ENCODE measurements around the gene SMLR1.

Gene SMLR1

GRCh38 chr6:130781557-130781956, 45.6 kb upstream of the SMLR1 start:
- TF ChIP-seq TCF12 (IDR thresholded peaks at IDR 0.05; ENCODE audit: low read depth) = no peak
- no peak for TF ChIP-seq RAD21 (IDR thresholded peaks at IDR 0.05; ENCODE audit: low read depth)
- no peak for TF ChIP-seq YY1 (IDR thresholded peaks at IDR 0.05; ENCODE audit: low read depth)
- TF ChIP-seq TAF1 (IDR thresholded peaks at IDR 0.05; ENCODE audit: low read depth) = no peak
- TF ChIP-seq FOXM1 (IDR thresholded peaks at IDR 0.05; ENCODE audit: borderline replicate concordance, low read depth) = no peak
- TF ChIP-seq TEAD4 (IDR thresholded peaks at IDR 0.05) = no peak
- TF ChIP-seq CREB1 (IDR thresholded peaks at IDR 0.05; ENCODE audit: low read depth) = no peak

GRCh38 chr6:130783416-130784107, 43.6 kb upstream of the SMLR1 start:
- no peak for TF ChIP-seq NFIC (IDR thresholded peaks at IDR 0.05)
- no peak for TF ChIP-seq CREB1 (IDR thresholded peaks at IDR 0.05; ENCODE audit: low read depth)
- TF ChIP-seq RAD21 (IDR thresholded peaks at IDR 0.05; ENCODE audit: low read depth) = no peak
- no peak for TF ChIP-seq ZBTB7A (IDR thresholded peaks at IDR 0.05; ENCODE audit: low read depth)
- TF ChIP-seq USF1 (IDR thresholded peaks at IDR 0.05) = no peak
- TF ChIP-seq CEBPB (IDR thresholded peaks at IDR 0.05) = no peak
- TF ChIP-seq MAX (IDR thresholded peaks at IDR 0.05) = no peak
- TF ChIP-seq EGR1 (IDR thresholded peaks at IDR 0.05) = no peak
- TF ChIP-seq EP300 (IDR thresholded peaks at IDR 0.05; ENCODE audit: borderline replicate concordance) = no peak
- no peak for TF ChIP-seq REST (IDR thresholded peaks at IDR 0.05; ENCODE audit: low read depth)
- TF ChIP-seq TEAD4 (IDR thresholded peaks at IDR 0.05) = no peak
- TF ChIP-seq FOXM1 (IDR thresholded peaks at IDR 0.05; ENCODE audit: borderline replicate concordance, low read depth) = no peak

GRCh38 chr6:130787726-130788500, 39.3 kb upstream of the SMLR1 start:
- TF ChIP-seq RAD21 (IDR thresholded peaks at IDR 0.05; ENCODE audit: low read depth) (no peak), CREB1 (IDR thresholded peaks at IDR 0.05; ENCODE audit: low read depth) (no peak), REST (IDR thresholded peaks at IDR 0.05; ENCODE audit: low read depth) (no peak), USF1 (IDR thresholded peaks at IDR 0.05) (no peak), FOXM1 (IDR thresholded peaks at IDR 0.05; ENCODE audit: borderline replicate concordance, low read depth) (no peak), EGR1 (IDR thresholded peaks at IDR 0.05) (no peak), TCF12 (IDR thresholded peaks at IDR 0.05; ENCODE audit: low read depth) (no peak), EP300 (IDR thresholded peaks at IDR 0.05; ENCODE audit: borderline replicate concordance) (no peak)

GRCh38 chr6:130788954-130789353, 38.3 kb upstream of the SMLR1 start:
- TF ChIP-seq NFIC (IDR thresholded peaks at IDR 0.05) (no peak), TCF12 (IDR thresholded peaks at IDR 0.05; ENCODE audit: low read depth) (no peak)

- TF ChIP-seq FOXM1 (IDR thresholded peaks at IDR 0.05; ENCODE audit: borderline replicate concordance, low read depth) (no peak), REST (IDR thresholded peaks at IDR 0.05; ENCODE audit: low read depth) (no peak), NFIC (IDR thresholded peaks at IDR 0.05) (no peak), RAD21 (IDR thresholded peaks at IDR 0.05; ENCODE audit: low read depth) (no peak), YY1 (IDR thresholded peaks at IDR 0.05; ENCODE audit: low read depth) (no peak), CEBPB (IDR thresholded peaks at IDR 0.05) (no peak), EGR1 (IDR thresholded peaks at IDR 0.05) (no peak), MAX (IDR thresholded peaks at IDR 0.05) (no peak), EP300 (IDR thresholded peaks at IDR 0.05; ENCODE audit: borderline replicate concordance) (no peak), TEAD4 (IDR thresholded peaks at IDR 0.05) (no peak), USF1 (IDR thresholded peaks at IDR 0.05) (no peak), CREB1 (IDR thresholded peaks at IDR 0.05; ENCODE audit: low read depth) (no peak), ZBTB7A (IDR thresholded peaks at IDR 0.05; ENCODE audit: low read depth) (no peak), TCF12 (IDR thresholded peaks at IDR 0.05; ENCODE audit: low read depth) (no peak)
These were observed 33.1 kb upstream of the SMLR1 start for GRCh38 chr6:130794010-130794697.

All from Ishikawa (cell line).